HuH-7.5 (cell line): ENCODE data around the gene ZNF407.
"Not testable (repeated sequence)": the region's sequence is repeated elsewhere in the genome, so short reads cannot be mapped to it uniquely, and the experiment has no call there.

Experiments used
- DNase-seq: peaks from one replicate; pipeline ENCODE4 v3.0.0; 2011; ENCODE audit warnings: low spot score

The ZNF407 gene

GRCh38 chr18:74971776-74972175, 374.1 kb downstream of the ZNF407 start:
- DNase-seq = not testable (repeated sequence)

- no peak for DNase-seq
Measured at GRCh38 chr18:74972354-74972753, 374.7 kb downstream of the ZNF407 start.

GRCh38 chr18:74975001-74975400, 377.3 kb downstream of the ZNF407 start:
- DNase-seq = no peak

GRCh38 chr18:74976331-74976909, 378.8 kb downstream of the ZNF407 start:
- no peak for DNase-seq

DNA sequence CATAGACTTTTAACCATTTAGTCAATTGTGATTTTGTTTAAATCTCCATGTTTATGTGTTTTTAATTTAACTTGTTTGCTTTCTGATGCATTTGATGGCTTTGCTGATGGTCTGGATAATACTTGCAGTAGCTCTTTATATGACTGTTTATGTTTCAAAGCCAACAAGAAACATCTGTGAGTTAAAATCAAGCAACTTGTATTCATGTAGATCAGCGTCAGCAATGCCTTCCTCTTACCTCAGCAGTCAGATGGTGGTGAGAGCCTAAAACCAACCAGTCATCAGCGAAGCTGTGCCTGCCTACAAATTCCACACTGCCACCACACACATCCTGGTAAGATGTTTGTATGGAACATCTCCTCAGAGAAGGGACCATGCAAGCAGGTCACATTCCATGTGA, 379.4 kb downstream of the ZNF407 start:
- no peak for DNase-seq

DNA sequence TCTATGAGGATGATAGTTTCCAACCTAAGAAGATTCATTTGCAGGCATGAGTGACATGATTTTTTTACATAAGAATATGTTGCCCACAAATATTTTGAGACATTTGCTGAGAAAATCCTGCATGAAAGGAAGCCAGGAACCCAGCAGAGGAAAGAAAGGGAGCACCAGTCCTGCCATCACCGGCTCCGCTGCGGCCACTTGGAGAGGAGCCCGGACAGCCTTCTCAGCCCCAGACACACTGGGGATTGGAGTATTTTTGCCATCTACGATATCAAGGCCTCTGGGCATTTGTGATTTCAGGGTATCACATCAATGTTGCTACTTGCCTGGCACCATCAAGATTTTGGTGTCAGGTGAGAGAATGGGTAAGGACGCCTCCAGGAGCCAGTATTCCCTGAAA, 383.0 kb downstream of the ZNF407 start:
- DNase-seq = no peak

GRCh38 chr18:74981476-74981875, 383.8 kb downstream of the ZNF407 start:
- DNase-seq = no peak

- DNase-seq = no peak
Measured at GRCh38 chr18:74982946-74983635, 385.4 kb downstream of the ZNF407 start.

- DNase-seq = no peak
Measured at GRCh38 chr18:74989134-74989533, 391.5 kb downstream of the ZNF407 start.

DNA sequence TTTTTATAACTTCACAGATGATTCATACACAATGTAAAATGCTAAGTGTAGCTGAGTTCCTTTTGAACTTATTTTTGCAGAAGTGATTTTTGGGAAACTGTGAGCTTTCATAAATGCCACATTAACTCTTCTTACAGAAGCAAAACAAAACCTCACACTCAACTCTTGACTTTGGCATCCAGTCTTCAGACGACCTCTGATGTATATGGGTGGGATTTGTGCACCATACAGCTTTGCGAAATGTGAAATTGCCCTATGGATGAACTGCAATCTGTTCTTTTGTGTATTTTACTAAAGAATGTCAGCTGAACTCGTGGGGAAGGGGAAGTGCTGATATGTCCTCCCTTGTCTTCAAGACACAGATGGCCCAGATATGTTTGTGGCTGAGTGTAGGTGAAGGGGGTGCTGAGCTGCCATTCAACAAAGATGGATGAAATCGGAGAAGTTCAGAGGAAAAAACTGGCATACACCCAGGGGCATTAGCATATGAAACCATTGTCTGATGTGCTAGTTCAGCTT, 393.0 kb downstream of the ZNF407 start:
- DNase-seq = no peak

DNA sequence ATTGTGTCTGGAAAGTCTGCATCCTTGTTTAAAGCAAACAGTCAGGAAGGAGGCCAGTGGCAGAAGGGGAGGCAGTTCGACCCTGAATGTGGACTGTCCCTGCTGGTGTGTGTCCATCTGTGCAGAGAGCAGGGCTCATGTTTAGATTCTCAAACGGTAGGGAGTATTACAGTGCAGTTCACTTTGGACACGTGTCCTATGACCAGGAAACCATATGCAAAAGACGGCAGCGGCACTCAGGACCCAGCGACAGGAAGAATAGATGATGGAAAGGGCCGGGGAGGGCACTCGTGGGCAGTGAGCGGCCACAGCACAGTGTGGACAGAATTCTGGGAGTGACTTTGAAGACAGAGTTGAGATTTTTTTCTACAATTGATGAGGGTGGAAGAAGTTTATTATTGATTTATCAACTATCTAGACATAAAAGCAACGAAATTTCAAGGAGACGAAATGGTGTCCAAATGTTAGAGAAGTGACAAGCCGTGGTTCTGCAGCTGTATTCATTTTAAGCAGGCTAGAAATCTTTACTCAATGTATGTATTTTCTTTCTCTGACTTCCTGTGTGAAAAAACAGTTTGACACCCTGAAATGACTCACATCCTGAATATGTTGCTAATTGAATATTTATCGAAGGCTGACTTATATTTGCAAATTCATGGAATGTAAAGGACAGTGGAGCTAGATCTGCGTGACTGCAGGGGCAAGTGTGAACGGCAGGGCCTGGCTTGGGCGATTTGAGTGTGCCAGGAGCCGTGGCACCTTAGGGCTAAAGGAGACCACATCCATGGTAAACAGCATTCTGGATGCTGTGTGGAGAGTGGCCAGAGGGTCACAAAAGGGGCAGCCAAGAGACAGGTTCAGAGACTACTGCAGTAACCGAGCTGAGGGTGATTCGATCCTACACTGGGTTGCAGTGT, 397.1 kb downstream of the ZNF407 start:
- no peak for DNase-seq

DNA sequence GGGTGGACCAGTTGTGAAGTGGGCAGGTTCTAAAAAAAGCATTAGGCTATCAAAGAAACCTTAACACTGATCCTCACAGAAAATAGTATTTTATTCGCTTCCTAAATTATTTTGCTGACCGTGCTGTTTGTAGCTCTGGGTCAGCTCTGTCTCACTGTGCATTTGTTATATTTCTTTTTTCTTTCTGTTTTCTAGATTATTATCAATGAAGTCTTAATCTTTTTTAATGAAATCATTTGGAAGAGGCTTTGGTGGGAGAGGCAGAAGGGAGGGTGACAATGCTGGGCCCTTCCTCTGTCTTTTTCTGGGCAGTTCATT, 397.7 kb downstream of the ZNF407 start:
- DNase-seq = no peak

GRCh38 chr18:74996055-74996454, 398.4 kb downstream of the ZNF407 start:
- DNase-seq = no peak

GRCh38 chr18:74996996-74997395, 399.3 kb downstream of the ZNF407 start:
- no peak for DNase-seq

GRCh38 chr18:75000920-75001319, 403.2 kb downstream of the ZNF407 start:
- DNase-seq = no peak

GRCh38 chr18:75003039-75003438, 405.4 kb downstream of the ZNF407 start:
- no peak for DNase-seq

DNA sequence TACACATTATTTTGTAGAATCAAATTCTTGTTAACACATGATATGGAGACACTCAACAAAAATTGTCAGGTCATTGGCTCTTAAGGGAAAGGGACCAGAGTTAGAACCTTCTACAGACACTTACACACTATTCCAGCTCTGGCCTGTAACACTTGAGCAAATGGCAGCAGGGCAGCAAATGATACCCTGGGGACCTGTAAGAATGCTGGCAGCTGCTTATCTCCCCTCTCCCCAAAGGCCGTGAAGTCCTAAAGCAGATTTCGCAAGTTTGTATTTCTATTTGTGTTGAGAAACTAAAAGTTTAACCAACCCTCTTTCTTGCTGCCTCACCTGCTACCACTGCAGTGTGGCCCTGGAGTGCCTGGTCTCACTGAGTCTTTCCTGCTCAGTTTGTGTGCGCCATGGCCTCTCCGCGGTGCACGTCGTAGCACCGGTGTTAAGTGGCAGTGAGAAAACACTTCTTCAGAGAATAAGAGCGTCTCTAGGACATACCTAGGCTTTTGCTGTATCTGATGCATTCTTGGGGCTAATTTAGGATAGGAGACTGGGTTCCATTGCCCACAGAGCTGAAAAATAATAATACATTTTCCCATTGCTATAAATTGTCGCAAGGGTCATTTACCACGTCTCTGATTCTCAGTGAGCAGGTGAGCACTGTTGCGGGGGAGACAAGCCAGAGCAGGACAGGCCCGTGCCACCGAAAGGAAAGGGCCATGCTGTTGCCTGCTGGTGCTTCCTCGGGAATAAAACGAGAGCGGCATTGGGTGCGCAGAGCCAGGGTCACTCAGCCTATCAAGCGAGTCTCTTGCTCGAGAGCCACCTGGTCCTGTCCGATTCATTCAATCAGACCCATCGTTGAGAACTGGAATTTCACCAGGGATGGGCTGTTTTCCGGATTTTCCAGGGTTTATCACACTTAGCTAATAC, 406.4 kb downstream of the ZNF407 start:
- peak; percentile 4 for DNase-seq

DNA sequence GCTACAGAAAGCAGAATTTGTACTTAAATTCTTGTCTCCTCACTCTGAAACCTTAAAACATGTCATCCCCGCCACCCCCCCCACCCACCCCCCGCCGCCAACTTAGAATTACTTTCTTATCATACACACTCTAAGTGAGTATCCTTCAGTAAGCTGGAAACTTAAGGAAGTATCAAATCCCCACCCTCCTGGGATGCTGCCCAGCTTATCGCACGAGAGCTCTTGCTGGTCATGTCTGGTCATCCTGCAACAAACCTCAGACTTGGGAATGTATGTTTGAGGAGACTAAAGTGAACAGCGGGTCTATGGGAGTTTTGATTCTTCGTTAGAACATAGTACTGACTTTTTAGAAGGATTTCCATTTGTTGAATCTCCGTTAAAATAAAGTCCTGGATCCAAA, 408.0 kb downstream of the ZNF407 start:
- no peak for DNase-seq

GRCh38 chr18:75008186-75008585, 410.5 kb downstream of the ZNF407 start:
- DNase-seq = no peak

- no peak for DNase-seq
Measured at GRCh38 chr18:75009296-75009695, 411.6 kb downstream of the ZNF407 start.

- DNase-seq = no peak
Measured at GRCh38 chr18:75009878-75010277, 412.2 kb downstream of the ZNF407 start.

- no peak for DNase-seq
Measured at GRCh38 chr18:75010278-75010677, 412.6 kb downstream of the ZNF407 start.
